Measurements from ENCODE around the gene AKT1. TPM values are rescaled to one million over a fixed set of nuclear protein-coding genes. Genes with fewer than 3 reads are reported as not detected.
"Not testable (repeated sequence)": the region's sequence is repeated elsewhere in the genome, so short reads cannot be mapped to it uniquely, and the experiment has no call there.

The AKT1 gene
- total RNA-seq, 1 donor from 2014 or later: 57.3 TPM

- no peak for ATAC-seq
These were observed 43.8 kb downstream of the AKT1 start for GRCh38 chr14:104751539-104752422.

GRCh38 chr14:104750753-104751057 is 44.8 kb downstream of the AKT1 start:
- ATAC-seq: not testable (repeated sequence)

DNA sequence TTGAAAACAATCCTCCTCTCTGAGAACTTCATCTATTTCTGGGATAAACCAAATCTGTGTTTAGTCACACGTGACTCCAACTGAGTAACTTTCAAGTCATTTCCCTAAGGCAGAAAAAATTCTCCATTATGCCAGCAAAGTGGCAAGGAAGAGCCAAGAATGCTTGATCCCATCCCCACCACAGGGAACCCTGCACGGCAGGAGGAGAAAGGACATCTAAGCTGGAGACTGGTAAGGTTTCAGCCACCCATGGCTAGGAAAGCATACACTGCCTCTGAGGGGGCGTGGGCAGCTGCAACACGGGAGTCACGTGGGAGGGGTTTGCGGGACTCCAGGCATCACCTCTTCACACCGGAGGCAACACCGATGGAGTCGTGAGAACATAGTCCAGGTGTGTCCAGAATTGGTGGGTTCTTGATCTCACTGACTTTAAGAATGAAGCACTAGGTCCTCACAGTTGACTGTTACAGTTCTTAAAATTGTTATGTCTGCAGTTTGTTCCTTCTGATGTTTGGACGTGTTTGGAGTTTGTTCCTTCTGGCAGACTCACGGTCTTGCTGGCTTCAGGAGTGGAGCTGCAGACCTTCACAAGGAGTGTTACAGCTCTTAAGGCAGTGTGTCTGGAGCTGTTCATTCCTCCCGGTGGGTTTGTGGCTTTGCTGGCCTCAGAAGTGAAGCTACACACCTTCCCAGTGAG is 45.3 kb downstream of the AKT1 start:
- ATAC-seq: no peak

GRCh38 chr14:104749111-104749649 is 46.4 kb downstream of the AKT1 start:
- peak; percentile 7 for ATAC-seq

GRCh38 chr14:104747876-104748275 is 47.7 kb downstream of the AKT1 start:
- ATAC-seq: no peak

DNA sequence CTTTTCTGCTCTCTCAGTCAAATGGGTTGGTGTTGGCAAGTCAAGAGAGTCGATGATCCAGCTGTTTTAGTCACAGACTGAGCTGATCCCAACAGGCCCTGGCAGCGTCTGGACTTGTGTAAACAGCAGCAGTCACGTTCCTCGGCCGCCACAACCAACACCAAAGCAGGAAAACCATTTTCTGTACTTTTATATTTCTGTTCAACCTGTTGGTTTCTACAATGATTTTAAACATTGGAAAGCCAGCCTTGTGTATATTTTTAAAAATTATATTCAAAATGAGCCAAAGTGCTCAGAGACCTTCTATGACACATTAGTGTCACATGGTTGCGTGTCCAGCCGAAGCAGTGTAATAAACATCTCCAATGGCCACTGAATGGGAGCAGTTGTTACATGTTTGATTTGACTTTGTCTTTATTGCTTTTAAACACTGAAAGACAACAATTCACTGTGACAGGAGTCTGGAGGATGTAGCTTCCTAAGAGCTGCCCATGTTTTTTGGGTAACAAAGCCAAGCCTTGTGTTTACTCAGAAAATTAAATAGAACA is 48.5 kb downstream of the AKT1 start:
- ATAC-seq: peak; percentile 49

GRCh38 chr14:104746071-104746545 is 49.4 kb downstream of the AKT1 start:
- no peak for ATAC-seq

DNA sequence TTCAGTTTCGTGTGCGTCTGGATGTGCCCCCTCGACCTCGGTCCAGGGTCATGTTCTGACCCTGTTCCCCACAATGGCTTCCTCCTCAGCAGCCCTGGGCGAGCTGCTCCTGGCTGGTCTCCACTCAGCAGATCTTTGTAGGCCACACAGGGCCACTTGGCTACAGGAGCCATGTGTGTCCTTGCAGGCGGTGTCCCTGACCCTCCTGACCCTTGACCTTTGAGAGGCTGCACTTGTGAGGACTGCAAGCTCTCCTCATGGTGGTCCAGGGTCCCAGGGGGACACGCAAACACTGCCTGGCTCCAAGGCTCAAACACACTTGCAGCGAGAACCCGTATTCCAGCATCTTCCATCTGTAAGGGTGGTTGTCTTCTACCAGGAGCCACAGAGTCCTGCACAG is 50.1 kb downstream of the AKT1 start:
- no peak for ATAC-seq

DNA sequence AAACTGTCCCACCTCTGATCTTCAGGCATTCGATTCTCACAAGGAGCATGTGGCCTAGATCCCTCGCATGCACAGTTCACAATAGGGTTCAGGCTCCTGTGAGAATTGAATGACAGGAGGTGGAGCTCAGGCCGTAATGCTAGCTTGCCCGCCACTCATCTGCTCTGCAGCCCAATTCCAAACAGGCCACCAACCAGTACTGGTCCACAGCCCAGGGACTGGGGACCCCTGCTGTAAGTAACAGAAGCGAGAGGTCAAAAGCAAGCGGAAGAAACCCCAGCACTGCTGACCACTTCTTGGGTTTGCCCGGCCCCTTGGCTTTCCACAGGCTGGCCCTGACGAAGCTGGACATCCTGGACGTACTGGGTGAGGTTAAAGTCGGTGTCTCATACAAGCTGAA is 51.1 kb downstream of the AKT1 start:
- no peak for ATAC-seq

GRCh38 chr14:104743461-104744380 is 51.8 kb downstream of the AKT1 start:
- no peak for ATAC-seq

DNA sequence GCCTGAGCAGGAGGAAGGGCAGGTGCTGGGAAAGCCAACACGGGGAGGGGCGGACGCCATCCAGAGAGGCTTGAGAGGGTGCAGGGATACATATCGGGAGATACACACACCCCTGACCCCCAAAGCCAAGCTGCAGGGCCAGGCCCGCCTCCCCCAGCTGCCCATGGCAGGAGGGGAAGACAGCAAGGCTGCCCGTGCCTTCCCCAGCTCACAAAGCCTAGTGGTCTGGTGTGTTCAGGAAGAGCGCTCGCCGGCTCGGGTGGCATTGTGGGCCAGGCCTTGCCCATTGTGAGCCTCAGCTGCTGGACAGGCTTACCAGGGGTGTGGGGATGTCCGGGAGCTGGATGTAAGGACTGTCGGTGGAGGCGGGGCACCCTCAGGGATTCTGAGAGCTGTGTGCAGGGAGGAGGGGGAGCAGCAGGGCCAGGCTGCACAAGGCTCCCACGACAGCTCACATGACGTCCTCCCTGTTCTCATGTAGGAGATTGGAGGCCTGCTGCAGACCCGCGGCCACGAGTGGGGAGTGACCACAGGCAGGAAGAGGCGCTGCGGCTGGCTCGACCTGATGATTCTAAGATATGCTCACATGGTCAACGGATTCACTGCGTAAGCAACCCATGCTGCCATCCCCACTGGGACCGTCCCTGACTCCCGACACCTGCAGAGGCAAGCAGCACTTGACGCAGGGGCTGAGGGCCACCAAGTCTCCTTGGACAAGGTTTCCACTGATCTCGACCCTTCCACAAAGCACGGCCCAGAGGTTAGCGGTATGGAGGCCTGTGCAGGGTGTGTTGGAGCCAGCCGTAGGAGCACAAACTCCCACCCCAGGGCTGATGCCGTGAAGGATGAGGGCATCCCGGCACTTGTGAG is 52.7 kb downstream of the AKT1 start:
- no peak for ATAC-seq

- no peak for ATAC-seq
These were observed 53.7 kb downstream of the AKT1 start for GRCh38 chr14:104741803-104742251.

DNA sequence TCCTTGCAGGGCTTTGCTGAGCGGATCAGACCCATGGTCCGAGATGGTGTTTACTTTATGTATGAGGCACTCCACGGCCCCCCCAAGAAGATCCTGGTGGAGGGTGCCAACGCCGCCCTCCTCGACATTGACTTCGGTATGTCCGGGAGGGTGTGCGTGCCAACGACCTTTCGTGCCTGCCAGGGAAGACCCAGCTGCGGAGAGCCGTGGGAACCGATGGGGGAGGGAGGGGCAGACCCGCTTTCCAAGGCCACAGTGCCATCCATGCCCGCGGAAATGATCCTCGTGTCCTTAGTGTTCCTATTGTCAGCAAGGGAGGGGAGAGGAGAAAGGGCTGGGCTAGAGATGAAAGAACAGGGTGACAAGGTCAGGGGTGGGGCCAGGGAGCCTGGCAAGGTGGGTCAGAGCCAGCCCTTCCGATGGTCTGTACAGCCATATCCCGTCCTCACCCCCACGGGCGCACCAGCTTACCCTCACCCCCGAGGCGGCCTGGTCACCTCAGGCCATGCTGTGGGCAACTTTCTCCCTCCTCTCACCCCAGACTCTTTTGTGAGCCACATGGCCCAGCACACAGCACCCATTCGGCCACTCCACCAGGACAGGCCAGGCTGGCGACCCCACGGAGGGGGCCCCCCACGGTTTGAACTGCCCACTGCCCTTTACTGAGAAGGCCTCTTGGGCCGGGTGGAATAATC is 54.3 kb downstream of the AKT1 start:
- no peak for ATAC-seq

DNA sequence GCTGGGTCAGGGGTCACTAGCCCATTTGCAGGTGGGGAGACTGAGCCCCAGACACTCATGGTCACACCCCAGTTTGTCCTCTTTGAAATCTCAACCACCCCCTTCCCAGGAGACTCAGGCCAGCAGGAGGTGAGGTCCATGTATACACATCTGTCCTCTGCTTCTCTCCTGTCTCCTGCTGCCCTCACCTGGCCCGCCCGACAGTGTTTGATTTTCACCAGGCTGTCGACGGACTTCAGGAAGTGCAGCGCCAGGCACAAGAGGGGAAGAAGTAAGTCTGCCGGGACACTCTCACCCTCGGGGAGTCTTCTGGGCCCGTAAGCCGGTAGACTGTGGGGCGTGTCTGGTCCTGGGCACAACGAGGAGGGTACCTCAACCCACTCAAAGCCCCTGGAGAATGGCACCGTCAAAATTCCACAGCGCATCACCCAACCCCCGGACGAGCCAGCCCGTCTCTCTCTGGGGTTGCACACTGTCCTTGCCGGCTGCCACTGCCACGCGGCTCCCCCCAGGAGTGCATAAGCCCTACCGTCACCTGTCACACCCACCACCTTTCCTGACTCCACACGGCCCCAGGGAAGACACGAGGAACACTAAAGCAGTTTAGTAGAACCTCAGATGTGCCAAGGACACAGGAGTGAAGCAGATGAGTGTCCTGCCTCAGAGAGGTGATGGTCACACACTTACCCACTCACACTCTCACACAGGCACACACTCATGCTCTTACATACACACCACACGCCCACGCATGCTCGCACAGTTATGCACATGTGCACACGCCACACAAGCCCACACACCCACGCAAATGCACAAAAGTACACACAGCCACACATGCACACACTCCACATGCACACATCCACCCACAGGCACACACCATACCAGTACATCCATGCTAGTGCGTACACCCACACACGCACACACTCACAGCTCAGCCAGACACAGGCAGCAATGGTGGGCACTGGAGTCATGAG is 55.7 kb downstream of the AKT1 start:
- ATAC-seq: no peak

GRCh38 chr14:104739026-104739425 is 56.5 kb downstream of the AKT1 start:
- ATAC-seq: no peak

DNA sequence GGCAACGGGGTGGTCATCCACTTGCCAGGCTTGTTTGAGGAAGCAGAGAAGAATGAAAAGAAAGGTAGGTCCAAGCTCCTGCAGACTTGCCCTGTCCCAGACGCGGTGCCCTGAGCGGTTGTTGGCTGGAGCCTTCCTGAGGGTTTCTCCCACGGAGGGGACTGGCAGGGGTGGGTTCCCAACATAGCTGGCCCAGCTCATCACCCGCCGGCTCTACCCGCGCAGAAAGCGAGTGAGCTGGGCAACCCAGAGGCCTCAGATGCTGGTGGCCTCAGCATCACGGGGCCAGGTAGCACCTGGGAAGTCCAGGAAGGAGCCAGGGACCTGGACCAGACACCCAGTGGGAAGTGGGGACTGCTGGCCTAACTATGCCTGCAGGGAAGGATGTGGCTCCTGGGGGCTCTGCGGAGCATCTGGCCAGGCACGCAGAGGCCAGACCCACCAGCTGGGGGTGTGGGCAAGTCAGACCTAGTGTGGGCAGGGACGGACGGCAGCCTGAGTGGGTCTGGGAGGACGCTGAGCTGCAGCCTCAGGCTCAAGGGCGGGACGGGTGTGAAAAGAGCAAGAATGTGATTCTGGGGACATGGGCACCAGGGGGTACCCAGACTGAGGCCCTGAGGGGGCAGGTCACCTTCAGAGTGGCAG is 57.1 kb downstream of the AKT1 start:
- no peak for ATAC-seq

- peak; percentile 52 for ATAC-seq
These were observed 59.5 kb downstream of the AKT1 start for GRCh38 chr14:104735830-104736642.

Measured in esophagus mucosa (tissue), 1 donor.